HepG2 (cell line): Measurements from ENCODE around the gene PRRC2A. TPM values are rescaled to one million over a fixed set of nuclear protein-coding genes. Genes with fewer than 3 reads are reported as not detected.

Experiments used
- ADNP ChIP-seq: sonication (generic); formaldehyde crosslinking; IDR thresholded peaks from 2 replicates; pipeline ENCODE4 v1.4.0; 2020; ENCODE audit warnings: missing genetic modification reagents
- ARID5B ChIP-seq: IDR thresholded peaks from 2 replicates; pipeline ENCODE4 v1.4.0; 2020; ENCODE audit warnings: mild to moderate bottlenecking, missing genetic modification reagents
- ATAD3A ChIP-seq: sonication (generic); formaldehyde crosslinking; IDR thresholded peaks from 2 replicates; pipeline ENCODE4 v1.4.0; 2020; ENCODE audit warnings: missing genetic modification reagents
- ATF7-NPFF ChIP-seq: sonication (generic); formaldehyde crosslinking; IDR thresholded peaks from 2 replicates; pipeline ENCODE4 v1.8.1; 2023; ENCODE audit warnings: mild to moderate bottlenecking, low read depth, missing genetic modification reagents, moderate library complexity
- BHLHE40 ChIP-seq: IDR thresholded peaks from 2 replicates; pipeline ENCODE4 v1.6.1; 2011; ENCODE audit warnings: low read length, improper control_type of control experiment
- ELF4 ChIP-seq: sonication (generic); formaldehyde crosslinking; IDR thresholded peaks from 2 replicates; pipeline ENCODE4 v1.5.0; 2020; ENCODE audit warnings: missing genetic modification reagents, mild to moderate bottlenecking, moderate library complexity, borderline replicate concordance
- FOXJ3 ChIP-seq: sonication (generic); formaldehyde crosslinking; IDR thresholded peaks from 2 replicates; pipeline ENCODE4 v1.4.0; 2020; ENCODE audit warnings: missing genetic modification reagents, mild to moderate bottlenecking, borderline replicate concordance
- GABPB1 ChIP-seq: IDR thresholded peaks from 2 replicates; pipeline ENCODE4 v1.6.1; 2016; ENCODE audit warnings: mild to moderate bottlenecking, missing genetic modification reagents, moderate library complexity, missing compliant biosample characterization
- MIER2 ChIP-seq: IDR thresholded peaks from 2 replicates; pipeline ENCODE4 v1.6.1; 2016; ENCODE audit warnings: missing biosample characterization, missing genetic modification reagents
- PHF5A ChIP-seq: IDR thresholded peaks from one replicate; pipeline ENCODE4 v1.6.1; 2018; ENCODE audit warnings: low read depth, missing genetic modification reagents; ENCODE audit not compliant: unreplicated experiment
- ZBTB34 ChIP-seq: sonication (generic); formaldehyde crosslinking; IDR thresholded peaks from 2 replicates; pipeline ENCODE4 v1.8.0; 2022; ENCODE audit warnings: mild to moderate bottlenecking, missing genetic modification reagents
- ZFP37 ChIP-seq: sonication (generic); formaldehyde crosslinking; IDR thresholded peaks from 2 replicates; pipeline ENCODE4 v1.4.0; 2020; ENCODE audit warnings: missing genetic modification reagents, borderline replicate concordance
- ZNF17 ChIP-seq: sonication (generic); formaldehyde crosslinking; IDR thresholded peaks from 2 replicates; pipeline ENCODE4 v1.5.0; 2020; ENCODE audit warnings: mild to moderate bottlenecking, missing genetic modification reagents
- ZNF274 ChIP-seq: sonication (generic); formaldehyde crosslinking; IDR thresholded peaks from 2 replicates; pipeline ENCODE4 v1.5.1; 2020; ENCODE audit warnings: mild to moderate bottlenecking, missing genetic modification reagents
- ZNF570 ChIP-seq: sonication (generic); formaldehyde crosslinking; IDR thresholded peaks from 2 replicates; pipeline ENCODE4 v1.4.0; 2020; ENCODE audit warnings: mild to moderate bottlenecking, missing genetic modification reagents, borderline replicate concordance
- ZNF790 ChIP-seq: sonication (generic); formaldehyde crosslinking; IDR thresholded peaks from 2 replicates; pipeline ENCODE4 v1.8.0; 2022; ENCODE audit warnings: missing genetic modification reagents, mild to moderate bottlenecking, borderline replicate concordance
- polyA plus RNA-seq, 8 experiments: library from polyadenylated mRNA; depleted of rRNA in 3 of 8; stranded (reverse) in 7 of 8; unstranded in 1 of 8; fragments of >200 nt; fragmentation: Illumina TruSeq in 4 of 8; extraction: Trizol in 4 of 8; gene quantifications; 2 replicates each; pipeline versions ENCODE4 v1.2.1 to v1.2.3, GENCODE V29; 2011 to 2016; ENCODE audit warnings: low read depth in 4 of 8, missing spikeins in 1 of 8, mixed read lengths in 1 of 8; ENCODE audit not compliant: insufficient read depth in 1 of 8
- total RNA-seq, 5 experiments: library from RNA; depleted of rRNA; stranded (reverse); fragments of >200 nt; fragmentation: Illumina TruSeq; extraction: Trizol; gene quantifications; 2 replicates each; pipeline ENCODE4 v1.2.3, GENCODE V29; 2016; ENCODE audit warnings: low read depth in 1 of 5
- TF ChIP-seq, protein P1 (sequence below): sonication (generic); formaldehyde crosslinking; IDR thresholded peaks from 2 replicates; pipeline ENCODE4 v1.5.0; 2020; ENCODE audit warnings: mild to moderate bottlenecking, missing genetic modification reagents, borderline replicate concordance
- TF ChIP-seq, protein P2 (sequence below): sonication (generic); formaldehyde crosslinking; IDR thresholded peaks from 2 replicates; pipeline ENCODE4 v1.4.0; 2020; ENCODE audit warnings: missing genetic modification reagents, borderline replicate concordance

PRRC2A gene
- total and polyA plus RNA-seq, 2 of the 13 experiments (the other 11 are each of a cell fraction or from before 2014, with no cell fraction given): 38.9 to 47.4 TPM

GRCh38 chr6:31680226-31681134 is 60.0 kb downstream of the PRRC2A start, which contains the start of gene LY6G5C (continued):
- TF ChIP-seq ZBTB34 (CRISPR knock-in tag) (no peak), ZNF17 (no peak), ATF7-NPFF (CRISPR knock-in tag) (no peak), ZNF570 (no peak), PHF5A (CRISPR knock-in tag) (no peak), GABPB1 (0 out of 2 replicates have a peak, but pooled peaks have one; percentile 3), MIER2 (CRISPR knock-in tag) (peak; percentile 38; the same call in 1 of the 2 replicates), ZNF274 (CRISPR knock-in tag) (no peak), ZNF790 (no peak), ZFP37 (no peak), ELF4 (CRISPR knock-in tag) (no peak), ADNP (CRISPR knock-in tag) (no peak), ARID5B (CRISPR knock-in tag) (peak; percentile 34; the same call in 1 of the 2 replicates), FOXJ3 (CRISPR knock-in tag) (no peak), ATAD3A (no peak), BHLHE40 (0 out of 2 replicates have a peak, but pooled peaks have one; percentile 29)
- TF ChIP-seq, protein P1, sequence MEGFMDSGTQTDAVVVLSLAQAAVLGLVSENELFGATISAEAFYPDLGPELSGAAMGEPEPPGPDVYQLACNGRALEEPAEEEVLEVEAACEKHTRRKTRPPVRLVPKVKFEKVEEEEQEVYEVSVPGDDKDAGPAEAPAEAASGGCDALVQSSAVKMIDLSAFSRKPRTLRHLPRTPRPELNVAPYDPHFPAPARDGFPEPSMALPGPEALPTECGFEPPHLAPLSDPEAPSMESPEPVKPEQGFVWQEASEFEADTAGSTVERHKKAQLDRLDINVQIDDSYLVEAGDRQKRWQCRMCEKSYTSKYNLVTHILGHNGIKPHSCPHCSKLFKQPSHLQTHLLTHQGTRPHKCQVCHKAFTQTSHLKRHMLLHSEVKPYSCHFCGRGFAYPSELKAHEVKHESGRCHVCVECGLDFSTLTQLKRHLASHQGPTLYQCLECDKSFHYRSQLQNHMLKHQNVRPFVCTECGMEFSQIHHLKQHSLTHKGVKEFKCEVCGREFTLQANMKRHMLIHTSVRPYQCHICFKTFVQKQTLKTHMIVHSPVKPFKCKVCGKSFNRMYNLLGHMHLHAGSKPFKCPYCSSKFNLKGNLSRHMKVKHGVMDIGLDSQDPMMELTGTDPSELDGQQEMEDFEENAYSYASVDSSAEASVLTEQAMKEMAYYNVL (CRISPR knock-in tag): no peak
- TF ChIP-seq, protein P2, sequence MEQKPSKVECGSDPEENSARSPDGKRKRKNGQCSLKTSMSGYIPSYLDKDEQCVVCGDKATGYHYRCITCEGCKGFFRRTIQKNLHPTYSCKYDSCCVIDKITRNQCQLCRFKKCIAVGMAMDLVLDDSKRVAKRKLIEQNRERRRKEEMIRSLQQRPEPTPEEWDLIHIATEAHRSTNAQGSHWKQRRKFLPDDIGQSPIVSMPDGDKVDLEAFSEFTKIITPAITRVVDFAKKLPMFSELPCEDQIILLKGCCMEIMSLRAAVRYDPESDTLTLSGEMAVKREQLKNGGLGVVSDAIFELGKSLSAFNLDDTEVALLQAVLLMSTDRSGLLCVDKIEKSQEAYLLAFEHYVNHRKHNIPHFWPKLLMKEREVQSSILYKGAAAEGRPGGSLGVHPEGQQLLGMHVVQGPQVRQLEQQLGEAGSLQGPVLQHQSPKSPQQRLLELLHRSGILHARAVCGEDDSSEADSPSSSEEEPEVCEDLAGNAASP (CRISPR knock-in tag): no peak
